ENCODE results near the gene RPUSD4. TPM values are rescaled to one million over a fixed set of nuclear protein-coding genes. Genes with fewer than 3 reads are reported as not detected.

RPUSD4 gene
- total and polyA plus RNA-seq, 10 of the 15 experiments (the other 5 are each of a cell fraction or from before 2014, with no cell fraction given): 24.5 to 47.6 (median 31.7) TPM

DNA sequence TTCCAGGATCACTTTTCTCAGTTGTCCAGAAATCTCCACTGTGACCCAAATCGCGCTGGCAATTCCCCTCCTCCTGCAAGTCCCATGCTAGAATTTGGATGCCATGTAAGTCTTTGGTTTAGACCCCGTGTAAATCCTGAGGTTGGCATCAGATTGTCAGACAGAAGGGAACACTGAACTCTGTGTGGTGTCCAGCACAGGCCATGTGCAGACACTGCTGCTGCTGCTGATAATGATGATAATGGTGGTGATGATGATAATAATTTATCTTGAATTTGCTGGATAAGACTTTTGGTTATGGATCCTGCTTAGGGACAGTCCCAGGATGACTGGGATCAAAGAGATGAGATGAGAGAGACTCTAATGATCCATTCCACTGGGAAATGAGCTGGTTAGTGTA, 45.0 kb downstream of the RPUSD4 start:
- Histone ChIP-seq H2AFZ (ENCODE audit: control insufficient read depth, low read depth, low read length) (no peak overlapping the region), H3K27me3 (replicated peaks in 1 of 2; ENCODE audit: control insufficient read depth in 2 of 2, insufficient read depth in 2 of 2, low read length in 1 of 2) (no peaks in the 10 kb centered on the region), H3K4me1 (ENCODE audit: control insufficient read depth, insufficient read depth, low read length) (no peaks in the 10 kb centered on the region), H3K9me3 (replicated peaks; ENCODE audit: control insufficient read depth, insufficient read depth, low read length) (no peaks in the 10 kb centered on the region), H4K20me1 (ENCODE audit: control insufficient read depth, insufficient read depth) (no peaks in the 10 kb centered on the region), H3K27ac (ENCODE audit: control insufficient read depth, insufficient read depth) (no peak overlapping the region), H3K36me3 (ENCODE audit: control insufficient read depth in 2 of 2, insufficient read depth in 2 of 2, low read length in 1 of 2) (no peaks in the 10 kb centered on the region), H3K4me3 (no peak overlapping the region), H3K79me2 (ENCODE audit: control insufficient read depth, insufficient read depth, low read length) (no peaks in the 10 kb centered on the region), H3K9ac (ENCODE audit: control insufficient read depth, insufficient read depth, low read length) (no peak overlapping the region), H3K4me2 (ENCODE audit: control insufficient read depth, insufficient read depth) (no peak overlapping the region)
- no peak for DNase-seq (ENCODE audit: low read depth, low spot score)
- intact Hi-C loops (cut with micrococcal nuclease; ENCODE audit: unreplicated experiment) (no loop called here), in situ Hi-C loops (cut with MboI) (no loop called here)
- TF ChIP-seq ETV6 (conservative IDR thresholded peaks at IDR 0.05 in 1 of 2, IDR thresholded peaks at IDR 0.05 in 1 of 2; ENCODE audit: borderline replicate concordance in 1 of 2, low read depth in 1 of 2) (no peak), PAX8 (IDR thresholded peaks at IDR 0.05) (no peak), ZSCAN29 (IDR thresholded peaks at IDR 0.05) (no peak), PAX5 (IDR thresholded peaks at IDR 0.05; ENCODE audit: borderline replicate concordance, low read depth, low read length) (no peak), MYC (IDR thresholded peaks at IDR 0.05; ENCODE audit: insufficient read depth, insufficient read length, insufficient replicate concordance, low read length, severe bottlenecking) (no peak), RCOR1 (conservative IDR thresholded peaks at IDR 0.05; ENCODE audit: low read depth, low read length) (no peak), SUPT20H (IDR thresholded peaks at IDR 0.05; ENCODE audit: borderline replicate concordance, control insufficient read depth, low read depth, low read length) (no peak), CEBPB (IDR thresholded peaks at IDR 0.05; ENCODE audit: borderline replicate concordance in 1 of 2, low read depth in 2 of 2, low read length in 2 of 2) (no peak), SP1 (IDR thresholded peaks at IDR 0.05; ENCODE audit: low read depth, low read length) (no peak)
- TF ChIP-seq, protein P1, sequence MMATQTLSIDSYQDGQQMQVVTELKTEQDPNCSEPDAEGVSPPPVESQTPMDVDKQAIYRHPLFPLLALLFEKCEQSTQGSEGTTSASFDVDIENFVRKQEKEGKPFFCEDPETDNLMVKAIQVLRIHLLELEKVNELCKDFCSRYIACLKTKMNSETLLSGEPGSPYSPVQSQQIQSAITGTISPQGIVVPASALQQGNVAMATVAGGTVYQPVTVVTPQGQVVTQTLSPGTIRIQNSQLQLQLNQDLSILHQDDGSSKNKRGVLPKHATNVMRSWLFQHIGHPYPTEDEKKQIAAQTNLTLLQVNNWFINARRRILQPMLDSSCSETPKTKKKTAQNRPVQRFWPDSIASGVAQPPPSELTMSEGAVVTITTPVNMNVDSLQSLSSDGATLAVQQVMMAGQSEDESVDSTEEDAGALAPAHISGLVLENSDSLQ (IDR thresholded peaks at IDR 0.05): no peak
- TF ChIP-seq, protein P2, sequence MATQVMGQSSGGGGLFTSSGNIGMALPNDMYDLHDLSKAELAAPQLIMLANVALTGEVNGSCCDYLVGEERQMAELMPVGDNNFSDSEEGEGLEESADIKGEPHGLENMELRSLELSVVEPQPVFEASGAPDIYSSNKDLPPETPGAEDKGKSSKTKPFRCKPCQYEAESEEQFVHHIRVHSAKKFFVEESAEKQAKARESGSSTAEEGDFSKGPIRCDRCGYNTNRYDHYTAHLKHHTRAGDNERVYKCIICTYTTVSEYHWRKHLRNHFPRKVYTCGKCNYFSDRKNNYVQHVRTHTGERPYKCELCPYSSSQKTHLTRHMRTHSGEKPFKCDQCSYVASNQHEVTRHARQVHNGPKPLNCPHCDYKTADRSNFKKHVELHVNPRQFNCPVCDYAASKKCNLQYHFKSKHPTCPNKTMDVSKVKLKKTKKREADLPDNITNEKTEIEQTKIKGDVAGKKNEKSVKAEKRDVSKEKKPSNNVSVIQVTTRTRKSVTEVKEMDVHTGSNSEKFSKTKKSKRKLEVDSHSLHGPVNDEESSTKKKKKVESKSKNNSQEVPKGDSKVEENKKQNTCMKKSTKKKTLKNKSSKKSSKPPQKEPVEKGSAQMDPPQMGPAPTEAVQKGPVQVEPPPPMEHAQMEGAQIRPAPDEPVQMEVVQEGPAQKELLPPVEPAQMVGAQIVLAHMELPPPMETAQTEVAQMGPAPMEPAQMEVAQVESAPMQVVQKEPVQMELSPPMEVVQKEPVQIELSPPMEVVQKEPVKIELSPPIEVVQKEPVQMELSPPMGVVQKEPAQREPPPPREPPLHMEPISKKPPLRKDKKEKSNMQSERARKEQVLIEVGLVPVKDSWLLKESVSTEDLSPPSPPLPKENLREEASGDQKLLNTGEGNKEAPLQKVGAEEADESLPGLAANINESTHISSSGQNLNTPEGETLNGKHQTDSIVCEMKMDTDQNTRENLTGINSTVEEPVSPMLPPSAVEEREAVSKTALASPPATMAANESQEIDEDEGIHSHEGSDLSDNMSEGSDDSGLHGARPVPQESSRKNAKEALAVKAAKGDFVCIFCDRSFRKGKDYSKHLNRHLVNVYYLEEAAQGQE (IDR thresholded peaks at IDR 0.05; ENCODE audit: low read depth, low read length): no peak
- POLR2A ChIA-PET: no interaction called here
- CTCF ChIA-PET: no interaction called here
- BruUV-seq (replicated peaks): no TSS peak
- ATAC-seq: no peak
- no peak for FAIRE-seq
- SMC1A ChIA-PET (ENCODE audit: uncharacterized antibody, unreplicated experiment): no interaction called here
- 6% methylated on average over 3 of the region's 3 CpGs for WGBS (ENCODE audit: insufficient coverage, insufficient replicate concordance, low lambda C conversion rate, missing lambda C conversion rate)
- RAD21 ChIA-PET (ENCODE audit: unreplicated experiment): no interaction called here

All from GM12878 (cell line).